ES-I3 (cell line): ENCODE measurements around the gene GADD45B.
"Not testable (repeated sequence)": the region's sequence is repeated elsewhere in the genome, so short reads cannot be mapped to it uniquely, and the experiment has no call there.

ENCODE experiments used
- H3K36me3 ChIP-seq: 2 replicates; pipeline ENCODE4 v1.6.1; 2013; ENCODE audit warnings: mild to moderate bottlenecking, low read length, control low read depth, moderate library complexity; ENCODE audit not compliant: insufficient read depth
- H3K4me1 ChIP-seq: 2 replicates; pipeline ENCODE4 v1.6.1; 2013; ENCODE audit warnings: mild to moderate bottlenecking, control low read depth, low read length; ENCODE audit not compliant: insufficient read depth
- H3K9ac ChIP-seq: 2 replicates; pipeline ENCODE4 v1.6.1; 2013; ENCODE audit warnings: low read depth, mild to moderate bottlenecking, low read length, moderate library complexity
- H3K9me3 ChIP-seq: 2 replicates; pipeline ENCODE4 v1.6.1; 2013; ENCODE audit warnings: mild to moderate bottlenecking, low read length, moderate library complexity; ENCODE audit not compliant: control insufficient read depth, insufficient read depth

GADD45B gene

DNA sequence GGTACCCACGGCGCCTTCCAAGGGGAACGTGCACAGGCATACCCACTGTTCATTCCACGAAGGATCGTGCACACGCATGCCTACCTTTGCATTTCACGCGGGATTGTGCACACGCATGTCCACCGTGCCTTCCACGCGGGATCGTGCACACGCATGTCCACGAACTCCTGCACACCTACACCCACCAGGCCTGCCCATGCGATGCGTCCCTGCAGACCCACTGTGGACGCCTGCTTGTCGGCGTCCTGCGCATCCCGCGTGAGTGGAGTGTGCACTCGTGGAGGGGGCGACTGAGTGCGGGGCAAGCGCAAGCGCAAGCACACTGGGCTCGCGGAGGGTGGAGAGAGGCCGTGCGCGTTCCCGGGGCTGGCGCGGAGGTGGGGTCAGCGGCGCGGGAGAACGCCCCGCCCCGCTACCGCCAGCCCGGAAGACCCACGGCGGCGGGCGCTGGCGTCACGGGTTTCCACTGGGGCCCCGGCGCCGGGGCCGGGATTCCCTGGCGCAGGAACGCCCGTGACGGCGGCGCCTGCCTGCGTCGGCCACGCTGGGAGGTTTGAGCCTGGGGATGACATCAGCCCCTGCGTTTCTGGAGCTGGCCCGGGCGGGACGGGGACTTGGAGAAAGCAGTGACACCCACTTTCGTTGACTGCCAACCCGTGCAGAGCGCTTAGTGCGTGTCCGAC is 18.7 kb downstream of the GADD45B start:
- Histone ChIP-seq H3K9ac (peak overlapping the region; percentile 63), H3K4me1 (peaks cover 16% of the 10 kb centered on the region), H3K9me3 (no peaks in the 10 kb centered on the region), H3K36me3 (no peaks in the 10 kb centered on the region)

DNA sequence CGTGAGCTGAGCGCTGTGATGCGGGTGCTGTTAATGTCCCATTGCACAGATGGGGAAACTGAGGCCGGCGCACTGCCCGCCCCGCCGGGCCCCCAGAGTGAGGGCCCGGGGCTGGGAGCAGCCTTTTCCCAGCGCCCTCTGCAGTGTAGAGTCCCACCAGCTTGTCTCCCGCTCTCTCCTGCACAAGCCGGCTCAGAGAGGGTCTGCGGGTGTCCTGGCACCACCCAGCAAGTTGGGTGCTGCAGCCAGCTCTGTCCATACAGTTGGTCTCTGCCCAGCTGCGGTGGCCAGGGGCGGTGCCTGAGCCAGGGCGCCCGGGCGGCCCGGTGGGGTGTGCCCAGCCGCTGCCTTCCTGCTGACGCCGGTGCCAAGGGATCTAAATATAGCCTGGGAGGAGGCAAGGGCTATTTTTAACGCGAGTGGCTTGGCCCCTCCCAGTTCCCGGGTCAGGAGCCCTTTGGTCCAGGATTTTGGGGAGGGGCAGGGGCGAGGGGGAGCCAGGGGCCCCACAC is 19.3 kb downstream of the GADD45B start:
- Histone ChIP-seq H3K4me1 (peaks cover 16% of the 10 kb centered on the region), H3K9me3 (no peaks in the 10 kb centered on the region), H3K36me3 (no peaks in the 10 kb centered on the region), H3K9ac (peak overlapping the region; percentile 63; the same call in 1 of the 2 replicates)

DNA sequence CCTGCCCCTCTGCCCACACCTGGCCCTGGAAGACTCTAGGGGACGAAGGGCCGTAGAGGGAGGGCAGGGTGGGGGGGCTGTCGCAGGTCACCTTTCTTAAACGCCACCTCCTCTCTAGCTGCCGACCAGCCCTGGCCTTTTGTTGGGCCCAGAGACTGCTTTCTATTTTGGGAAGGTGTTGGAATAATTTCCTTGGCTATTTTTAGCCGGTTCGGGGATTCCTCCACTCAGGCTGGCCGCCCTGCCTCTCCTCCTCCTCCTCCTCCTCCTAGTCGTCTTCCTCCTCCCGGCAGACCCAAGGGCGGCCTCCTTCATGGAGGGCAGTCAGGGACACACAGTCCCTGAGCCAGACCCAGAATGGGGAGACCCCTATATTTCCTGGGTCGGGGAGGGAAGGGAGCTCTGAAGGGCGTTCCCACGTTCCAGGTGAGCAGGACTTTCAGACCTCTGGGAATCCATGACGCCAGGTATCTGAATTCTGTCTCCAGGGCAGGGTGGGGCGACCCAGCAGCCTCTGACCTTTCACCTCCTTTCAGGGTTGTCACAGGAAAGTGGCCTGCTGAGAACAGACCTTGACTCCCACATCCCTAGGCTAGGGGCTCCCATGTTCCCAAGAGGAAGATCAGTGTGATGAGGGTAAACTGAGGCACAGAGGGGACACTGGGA is 19.9 kb downstream of the GADD45B start:
- peak overlapping the region; percentile 63; the same call in 1 of the 2 replicates for H3K9ac ChIP-seq
- H3K9me3 ChIP-seq, result no peaks in the 10 kb centered on the region
- peaks cover 16% of the 10 kb centered on the region for H3K4me1 ChIP-seq
- H3K36me3 ChIP-seq, result no peaks in the 10 kb centered on the region

DNA sequence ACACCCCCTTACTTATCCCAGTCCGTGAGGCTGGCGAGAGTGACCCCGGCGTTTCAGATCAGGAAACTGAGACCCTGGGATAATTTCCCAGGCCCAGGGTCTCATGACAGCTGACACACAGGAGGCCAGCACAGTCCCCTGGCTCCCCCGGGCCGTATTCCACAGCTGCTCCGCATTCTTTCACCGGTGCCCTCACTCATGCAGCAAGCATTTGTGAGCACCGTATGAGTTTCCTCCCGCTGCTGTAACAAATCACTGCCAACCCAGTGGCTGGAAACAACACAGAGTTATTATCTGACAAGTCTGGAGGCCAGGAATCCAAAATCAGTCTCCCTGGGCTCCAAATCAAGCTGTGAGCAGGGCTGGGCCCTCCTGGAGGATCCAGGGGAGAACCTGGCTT is 21.3 kb downstream of the GADD45B start:
- Histone ChIP-seq H3K9ac (no peak overlapping the region), H3K9me3 (no peaks in the 10 kb centered on the region), H3K4me1 (peaks cover 16% of the 10 kb centered on the region), H3K36me3 (no peaks in the 10 kb centered on the region)

DNA sequence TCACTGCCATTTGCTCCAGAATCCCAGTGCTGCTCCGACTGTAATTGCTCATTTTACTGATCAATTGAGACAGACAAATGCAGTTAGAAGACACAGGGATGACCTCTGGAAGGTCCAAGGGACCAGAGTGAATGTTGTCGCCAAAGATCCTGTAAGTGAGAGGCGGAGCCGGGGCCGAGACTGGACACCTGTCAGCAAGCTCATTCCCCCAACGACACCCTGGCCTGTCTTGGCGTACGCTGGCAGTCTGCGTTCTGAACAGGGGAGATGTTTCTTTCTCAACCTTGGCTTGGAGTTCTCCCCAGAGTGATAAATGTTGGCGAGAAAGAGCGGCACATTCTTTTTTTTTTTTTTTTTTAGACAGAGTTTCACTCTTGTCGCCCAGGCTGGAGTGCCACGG is 24.2 kb downstream of the GADD45B start:
- no peak overlapping the region for H3K9ac ChIP-seq
- no peaks in the 10 kb centered on the region for H3K9me3 ChIP-seq
- H3K36me3 ChIP-seq, result no peaks in the 10 kb centered on the region
- H3K4me1 ChIP-seq, result peaks cover 12% of the 10 kb centered on the region

DNA sequence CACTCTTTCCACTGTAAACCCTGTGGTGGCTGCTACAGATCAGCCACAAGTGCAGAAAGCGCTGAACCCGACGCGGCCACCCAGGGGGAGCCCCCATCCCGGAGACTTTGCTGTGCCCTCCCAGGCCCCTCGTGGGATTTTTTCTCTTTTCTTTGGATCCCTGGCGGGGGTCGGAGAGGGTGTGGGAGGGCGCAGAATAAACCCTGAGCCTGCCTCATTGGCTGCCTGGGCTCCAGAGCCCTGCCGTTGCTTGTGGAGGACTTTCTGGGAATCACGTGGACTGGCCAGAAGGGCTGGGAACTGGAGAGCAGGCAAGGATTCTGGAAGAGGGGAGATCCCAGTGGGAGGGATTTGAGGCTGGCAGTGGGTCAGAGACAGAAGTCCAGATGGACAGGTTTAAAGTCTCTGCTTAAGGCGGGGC is 24.9 kb downstream of the GADD45B start:
- Histone ChIP-seq H3K4me1 (peaks cover 9% of the 10 kb centered on the region), H3K36me3 (no peaks in the 10 kb centered on the region), H3K9me3 (no peaks in the 10 kb centered on the region), H3K9ac (no peak overlapping the region)

DNA sequence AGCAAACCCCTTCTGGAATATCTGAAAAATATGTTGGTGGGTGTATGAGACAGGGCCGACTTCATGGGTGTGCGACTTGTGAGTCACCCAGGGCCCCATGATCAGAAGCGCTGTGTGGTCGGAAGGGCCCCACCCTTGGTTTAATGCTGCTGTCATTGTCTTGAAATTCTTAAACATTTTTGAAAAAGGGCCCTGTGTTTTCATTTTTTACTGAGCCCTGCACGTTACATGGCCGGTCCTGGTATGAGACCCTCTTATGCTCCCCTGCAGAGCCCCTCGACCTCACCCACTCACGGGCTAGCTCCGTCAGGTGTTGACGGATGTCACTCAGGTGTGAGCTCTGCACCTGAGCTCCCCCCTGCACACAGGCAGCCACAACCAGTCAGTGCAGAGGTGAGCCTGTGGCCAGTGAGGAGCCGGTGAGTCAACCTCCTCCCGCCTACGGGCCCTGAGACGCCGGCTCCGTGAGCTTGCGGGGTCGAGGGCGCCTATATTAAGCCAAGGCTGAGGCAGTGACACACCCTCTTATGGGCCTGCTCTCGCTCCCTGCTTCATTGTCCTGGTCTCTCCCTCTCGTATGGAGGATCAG is 27.7 kb downstream of the GADD45B start:
- H3K9me3 ChIP-seq, result no peaks in the 10 kb centered on the region
- H3K36me3 ChIP-seq, result no peaks in the 10 kb centered on the region
- peaks cover 10% of the 10 kb centered on the region for H3K4me1 ChIP-seq
- H3K9ac ChIP-seq, result no peak overlapping the region

DNA sequence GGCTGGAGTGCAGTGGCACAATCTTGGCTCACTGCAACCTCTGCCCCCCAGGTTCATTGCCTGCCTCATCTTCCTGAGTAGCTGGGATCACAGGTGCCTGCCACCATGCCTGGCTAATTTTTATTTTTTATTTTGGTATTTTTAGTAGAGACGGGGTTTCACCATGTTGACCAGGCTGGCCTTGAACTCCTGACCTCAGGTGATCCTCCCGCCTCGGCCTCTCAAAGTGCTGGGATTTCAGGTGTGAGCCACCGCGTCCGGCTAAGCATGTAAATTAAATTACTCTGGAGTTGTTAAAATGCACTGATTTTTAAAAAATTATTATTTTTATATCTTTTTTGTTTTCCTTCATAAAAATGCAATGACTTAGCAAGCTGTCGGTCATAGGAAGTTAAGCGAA is 30.7 kb downstream of the GADD45B start:
- H3K36me3 ChIP-seq, H3K9me3 ChIP-seq, H3K4me1 ChIP-seq, H3K9ac ChIP-seq: not testable (repeated sequence)

DNA sequence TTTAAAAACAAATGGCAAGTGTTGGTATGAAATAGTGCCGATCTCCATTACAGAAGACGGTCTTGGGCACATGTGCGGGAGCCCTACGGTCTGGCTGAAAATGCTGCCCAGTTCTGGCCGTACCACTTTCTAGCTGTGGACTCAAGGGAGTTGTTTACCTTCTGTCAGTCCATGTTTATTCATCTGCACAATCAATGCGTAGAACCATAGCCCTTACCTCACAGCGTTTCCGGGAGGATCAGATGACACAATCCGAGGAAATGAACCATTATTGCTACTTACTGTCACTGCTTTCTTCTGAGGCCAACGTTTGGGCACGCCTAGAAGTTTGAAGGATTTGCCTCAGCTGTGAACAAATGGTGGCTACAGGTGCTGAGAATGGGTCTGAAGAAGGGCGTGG is 31.2 kb downstream of the GADD45B start:
- Histone ChIP-seq H3K9ac (no peak overlapping the region), H3K4me1 (peaks cover 4% of the 10 kb centered on the region; the same call in 1 of the 2 replicates), H3K9me3 (no peaks in the 10 kb centered on the region), H3K36me3 (no peaks in the 10 kb centered on the region)

DNA sequence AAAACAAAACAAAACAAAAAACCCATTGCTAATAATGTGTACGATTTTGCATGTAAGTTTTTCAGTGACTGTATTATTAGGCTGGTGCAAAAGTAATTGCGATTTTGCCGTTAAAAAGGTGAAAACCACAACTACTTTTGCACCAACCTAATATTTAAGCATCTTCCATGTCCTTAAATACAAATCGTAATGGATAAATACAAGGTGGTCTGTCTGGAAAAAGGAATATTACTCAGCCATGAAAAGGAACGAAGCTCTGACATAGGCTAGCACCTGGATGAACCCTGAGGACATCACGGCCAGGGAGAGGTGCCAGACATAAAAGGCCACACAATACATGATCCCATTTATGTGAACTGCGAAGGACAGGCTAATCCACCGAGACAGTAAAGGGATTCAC is 33.2 kb downstream of the GADD45B start:
- no peak overlapping the region for H3K9ac ChIP-seq
- no peaks in the 10 kb centered on the region for H3K36me3 ChIP-seq
- H3K4me1 ChIP-seq, result peaks cover 4% of the 10 kb centered on the region; the same call in 1 of the 2 replicates
- H3K9me3 ChIP-seq, result no peaks in the 10 kb centered on the region

DNA sequence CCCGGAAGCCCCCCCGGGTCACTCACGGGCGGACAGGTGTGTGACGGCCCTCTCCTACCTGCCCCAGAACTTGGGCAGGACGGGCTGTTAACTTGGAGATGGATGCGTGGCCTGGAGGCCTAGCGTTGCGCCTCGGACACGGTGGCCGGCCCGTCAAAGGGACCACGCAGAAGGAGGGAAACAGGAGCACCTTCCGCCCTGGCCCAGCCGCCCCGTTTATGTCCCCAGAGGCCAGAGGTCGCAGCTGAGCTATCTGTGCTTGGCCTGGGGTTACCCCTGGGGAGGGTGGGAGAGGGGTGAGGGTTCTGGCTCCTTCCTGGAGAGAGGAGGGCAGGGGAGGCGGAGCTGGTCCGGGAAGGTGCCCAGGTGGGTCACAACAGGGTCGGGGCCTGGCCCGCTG is 35.6 kb downstream of the GADD45B start:
- H3K9ac ChIP-seq, result no peak overlapping the region
- H3K4me1 ChIP-seq, result 0 out of 2 replicates have a peak, but pooled peaks cover 4% of the 10 kb centered on the region
- no peaks in the 10 kb centered on the region for H3K36me3 ChIP-seq
- H3K9me3 ChIP-seq, result no peaks in the 10 kb centered on the region

DNA sequence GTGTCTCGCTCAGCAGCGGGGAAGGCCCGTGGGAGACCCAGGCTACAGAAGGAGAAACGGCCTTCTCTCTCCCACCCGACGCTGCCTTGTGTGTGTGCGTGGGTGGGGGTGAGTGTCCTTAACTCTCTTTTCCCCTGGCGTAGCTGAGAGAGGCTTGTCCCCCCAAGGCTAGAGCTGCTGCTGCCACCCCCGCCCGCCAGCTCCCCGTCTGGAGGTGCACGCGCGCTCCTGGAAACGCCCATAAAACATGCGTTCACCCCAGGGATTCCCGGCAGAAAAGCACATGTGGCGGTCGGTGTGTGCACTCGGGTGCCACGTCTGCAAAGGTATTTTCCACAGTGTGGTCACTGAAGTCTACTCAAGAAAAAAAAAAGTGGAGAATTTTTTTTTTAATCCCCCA is 36.1 kb downstream of the GADD45B start:
- 0 out of 2 replicates have a peak, but pooled peaks cover 3% of the 10 kb centered on the region for H3K4me1 ChIP-seq
- H3K36me3 ChIP-seq, result no peaks in the 10 kb centered on the region
- H3K9me3 ChIP-seq, result no peaks in the 10 kb centered on the region
- no peak overlapping the region for H3K9ac ChIP-seq

DNA sequence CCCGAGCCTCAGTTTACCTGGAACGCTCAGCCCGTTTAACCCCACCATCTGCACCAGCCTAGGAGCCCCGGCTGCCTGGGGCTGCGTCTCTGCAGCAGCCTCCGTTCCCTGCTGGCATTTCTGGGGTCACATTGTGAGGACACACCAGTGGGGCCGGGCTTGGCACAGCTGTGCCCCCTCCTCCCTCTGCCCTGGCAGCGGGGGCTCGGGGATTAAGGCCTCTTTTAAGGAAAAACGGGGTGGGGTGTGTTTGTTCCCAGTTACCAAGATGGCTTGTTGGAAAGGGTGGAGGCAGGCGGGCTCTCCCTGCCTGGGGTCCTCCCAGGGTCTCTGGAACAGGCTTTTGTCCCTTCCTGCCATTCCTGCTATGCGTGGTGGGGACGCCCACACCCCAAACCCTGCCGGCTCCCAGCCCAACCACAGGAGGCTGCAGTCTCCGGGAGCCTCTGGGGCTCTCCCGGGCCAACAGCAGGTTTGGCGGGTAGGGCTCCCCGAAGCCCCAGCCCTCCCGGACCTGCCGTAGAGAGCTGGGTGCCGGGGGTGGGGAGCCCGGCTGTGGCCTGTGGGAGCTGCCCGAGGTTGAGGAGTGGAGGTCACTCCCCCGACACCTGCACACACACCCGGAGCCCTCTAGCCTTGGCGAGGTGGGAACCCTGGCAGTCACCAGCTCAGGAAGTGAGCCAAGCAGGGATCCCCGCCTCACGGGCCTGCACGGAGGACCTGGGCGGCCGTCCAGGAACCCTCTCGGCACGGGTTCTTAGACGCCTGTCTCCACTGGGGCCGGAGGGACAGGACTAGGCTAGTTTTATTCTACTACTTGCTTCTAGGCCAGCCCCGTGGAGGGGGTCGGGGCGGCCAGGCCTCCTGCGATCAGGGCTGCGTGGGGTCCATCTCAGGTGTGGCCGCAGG is 36.9 kb downstream of the GADD45B start:
- Histone ChIP-seq H3K36me3 (no peaks in the 10 kb centered on the region), H3K9ac (no peak overlapping the region), H3K4me1 (peaks cover 2% of the 10 kb centered on the region; the same call in 1 of the 2 replicates), H3K9me3 (no peaks in the 10 kb centered on the region)

DNA sequence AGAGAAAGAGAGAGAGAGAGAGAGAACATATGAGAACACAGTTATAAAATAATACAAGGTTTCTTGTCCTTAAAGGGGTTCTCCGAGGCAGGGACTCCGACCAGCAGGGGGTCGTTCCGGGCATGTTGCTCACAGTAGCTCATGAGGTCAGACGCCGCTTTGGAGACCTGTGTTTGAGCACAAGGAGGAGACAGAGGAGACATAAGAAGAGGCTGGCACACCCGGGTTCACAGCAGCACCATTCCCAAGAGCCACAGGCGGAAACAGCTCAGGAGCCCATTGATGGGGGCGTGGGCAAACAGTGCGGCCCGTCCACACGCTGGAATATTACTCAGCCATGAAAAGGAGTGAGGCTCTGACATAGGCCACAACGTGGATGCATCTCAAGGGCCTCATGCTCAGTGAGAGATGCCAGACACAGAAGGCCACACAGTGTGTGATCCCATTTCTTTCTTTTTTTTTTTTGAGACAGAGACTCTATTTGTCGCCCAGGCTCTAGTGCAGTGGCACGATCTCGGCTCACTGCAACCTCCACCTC is 39.1 kb downstream of the GADD45B start:
- H3K4me1 ChIP-seq, result peaks cover 11% of the 10 kb centered on the region; the same call in 1 of the 2 replicates
- H3K36me3 ChIP-seq, result no peaks in the 10 kb centered on the region
- H3K9ac ChIP-seq, result no peak overlapping the region
- no peaks in the 10 kb centered on the region for H3K9me3 ChIP-seq
